GM12874 (cell line): ENCODE results near the gene EPG5.

Source experiments
- CTCF ChIP-seq: IDR thresholded peaks from 2 replicates; pipeline ENCODE4 v1.5.1; 2011; ENCODE audit warnings: low read depth, mild to moderate bottlenecking, control low read depth, low read length, moderate library complexity; ENCODE audit not compliant: insufficient read depth

Gene EPG5

DNA sequence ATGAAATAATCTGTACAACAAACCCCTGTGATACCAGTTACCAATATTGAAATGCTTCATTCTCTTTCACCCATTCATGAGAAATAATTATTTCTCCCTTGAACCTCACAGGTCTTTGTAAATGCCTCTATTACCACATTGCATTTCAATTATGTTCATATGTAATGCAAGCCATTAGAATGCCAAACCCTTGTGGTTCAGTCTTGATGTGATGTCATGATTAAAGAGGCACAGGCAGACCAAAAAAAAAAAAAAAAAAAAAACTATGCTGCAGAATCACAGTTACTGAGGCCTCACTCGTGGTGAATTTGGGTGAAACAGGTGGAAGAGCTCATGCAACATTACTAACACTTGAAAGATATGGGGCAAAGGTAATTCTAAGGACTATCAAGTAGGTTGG is 9.4 kb upstream of the EPG5 start:
- TF ChIP-seq CTCF: no peak

- peak; percentile 47; the same call in 1 of the 2 replicates for TF ChIP-seq CTCF
These were observed 7.0 kb upstream of the EPG5 start for GRCh38 chr18:45974088-45974536.

GRCh38 chr18:45962866-45963265 is 4.3 kb downstream of the EPG5 start:
- TF ChIP-seq CTCF: no peak

DNA sequence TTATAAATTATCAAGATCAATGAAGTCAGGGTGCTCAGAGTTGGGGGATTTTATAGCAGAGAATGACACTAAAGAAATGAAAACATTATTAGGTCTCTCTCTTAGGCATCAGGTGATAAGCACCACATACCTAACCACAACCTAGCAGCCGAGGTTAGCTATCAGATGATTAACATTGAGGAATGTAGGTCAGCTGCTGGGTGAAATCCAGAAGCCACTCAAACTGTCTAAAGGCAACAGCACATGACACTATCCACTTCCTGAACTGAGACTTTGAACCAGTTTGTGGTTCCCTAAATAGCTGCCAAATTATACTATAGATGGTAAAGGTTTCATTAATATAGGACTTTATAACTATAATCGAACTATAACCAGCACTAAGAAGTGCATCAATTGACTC is 4.7 kb downstream of the EPG5 start:
- no peak for TF ChIP-seq CTCF

DNA sequence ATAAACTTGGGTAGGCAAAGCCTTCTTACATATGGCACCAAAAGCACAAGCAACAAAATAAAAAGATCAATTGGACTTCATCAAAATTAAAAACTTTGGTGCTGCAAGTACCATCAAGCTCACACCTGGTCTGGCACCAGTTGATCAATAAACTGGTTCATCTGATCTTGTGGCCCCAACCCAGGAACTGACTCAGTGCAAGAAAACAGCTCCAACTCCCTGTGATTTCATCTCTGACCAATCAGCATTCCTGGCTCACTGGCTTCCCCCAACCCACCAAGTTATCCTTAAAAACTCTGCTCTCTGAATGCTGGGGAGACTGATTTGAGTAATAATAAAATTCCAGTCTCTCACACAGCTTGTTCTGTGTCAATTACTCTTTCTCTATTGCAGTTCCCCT is 8.4 kb downstream of the EPG5 start:
- TF ChIP-seq CTCF: no peak

- no peak for TF ChIP-seq CTCF
These were observed 9.1 kb downstream of the EPG5 start for GRCh38 chr18:45958027-45958426.

- TF ChIP-seq CTCF: no peak
These were observed 10.0 kb downstream of the EPG5 start for GRCh38 chr18:45957100-45957499.
